Measurements from ENCODE around the gene PHETA1. TPM values are rescaled to one million over a fixed set of nuclear protein-coding genes. Genes with fewer than 3 reads are reported as not detected.

PHETA1 gene
- total RNA-seq, 1 experiment from 2014 or later, result 12.4 TPM

DNA sequence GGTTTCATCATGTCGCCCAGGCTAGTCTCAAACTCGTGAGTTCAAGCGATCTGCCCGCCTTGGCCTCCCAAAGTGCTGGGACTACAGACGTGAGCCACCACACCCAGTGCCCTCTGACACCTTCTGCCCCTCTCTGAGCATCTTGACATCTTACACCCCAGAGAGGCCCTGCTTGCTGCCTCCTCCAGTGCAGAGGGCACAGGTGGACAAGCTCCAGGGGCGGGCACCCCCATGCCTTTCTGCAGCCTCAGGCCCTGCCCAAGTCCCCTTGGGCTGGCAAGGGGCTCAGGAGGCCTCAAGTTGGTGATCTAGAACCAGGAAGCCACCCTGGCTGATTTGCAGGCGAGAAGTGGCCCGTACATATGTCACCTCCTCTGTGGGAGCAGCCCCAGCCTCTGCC is 25.6 kb upstream of the PHETA1 start (continued):
- TF ChIP-seq, protein P1, sequence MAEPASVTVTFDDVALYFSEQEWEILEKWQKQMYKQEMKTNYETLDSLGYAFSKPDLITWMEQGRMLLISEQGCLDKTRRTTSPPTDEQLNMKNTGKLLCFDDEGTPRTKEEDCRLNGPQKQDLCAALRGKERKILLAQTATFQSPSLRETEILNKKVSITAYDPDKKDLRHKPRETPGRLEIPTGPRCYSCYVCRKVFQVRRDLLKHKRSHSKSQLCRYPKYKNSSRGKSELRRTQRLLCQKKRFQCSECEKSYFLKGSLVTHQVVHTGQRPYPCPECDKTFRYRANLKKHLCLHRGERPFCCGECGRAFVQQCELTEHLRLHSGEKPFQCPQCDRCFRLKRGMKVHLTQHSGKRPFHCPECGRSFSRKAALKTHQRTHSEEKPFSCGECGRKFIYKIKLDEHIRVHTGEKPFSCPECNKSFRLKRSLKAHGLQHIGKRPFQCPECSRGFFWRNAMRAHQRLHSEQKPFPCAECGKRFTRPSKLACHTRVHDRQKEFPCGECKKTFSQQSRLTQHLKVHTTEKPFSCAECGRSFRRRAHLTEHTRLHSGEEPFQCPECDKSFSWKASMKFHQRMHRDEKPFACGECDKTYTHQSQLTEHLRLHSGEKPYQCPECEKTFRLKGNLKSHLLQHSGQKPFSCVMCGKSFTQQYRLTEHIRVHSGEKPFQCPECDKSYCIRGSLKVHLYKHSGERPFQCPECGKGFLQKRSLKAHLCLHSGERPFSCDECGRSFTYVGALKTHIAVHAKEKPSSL (CRISPR knock-in tag; conservative IDR thresholded peaks at IDR 0.05), result no peak
- TF ChIP-seq, protein P2, sequence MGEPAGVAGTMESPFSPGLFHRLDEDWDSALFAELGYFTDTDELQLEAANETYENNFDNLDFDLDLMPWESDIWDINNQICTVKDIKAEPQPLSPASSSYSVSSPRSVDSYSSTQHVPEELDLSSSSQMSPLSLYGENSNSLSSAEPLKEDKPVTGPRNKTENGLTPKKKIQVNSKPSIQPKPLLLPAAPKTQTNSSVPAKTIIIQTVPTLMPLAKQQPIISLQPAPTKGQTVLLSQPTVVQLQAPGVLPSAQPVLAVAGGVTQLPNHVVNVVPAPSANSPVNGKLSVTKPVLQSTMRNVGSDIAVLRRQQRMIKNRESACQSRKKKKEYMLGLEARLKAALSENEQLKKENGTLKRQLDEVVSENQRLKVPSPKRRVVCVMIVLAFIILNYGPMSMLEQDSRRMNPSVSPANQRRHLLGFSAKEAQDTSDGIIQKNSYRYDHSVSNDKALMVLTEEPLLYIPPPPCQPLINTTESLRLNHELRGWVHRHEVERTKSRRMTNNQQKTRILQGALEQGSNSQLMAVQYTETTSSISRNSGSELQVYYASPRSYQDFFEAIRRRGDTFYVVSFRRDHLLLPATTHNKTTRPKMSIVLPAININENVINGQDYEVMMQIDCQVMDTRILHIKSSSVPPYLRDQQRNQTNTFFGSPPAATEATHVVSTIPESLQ (CRISPR knock-in tag; IDR thresholded peaks at IDR 0.05), result no peak
- no peak for TF ChIP-seq EMX1 (CRISPR knock-in tag; IDR thresholded peaks at IDR 0.05)
- no peak for TF ChIP-seq HMGA2 (CRISPR knock-in tag; IDR thresholded peaks at IDR 0.05)
- TF ChIP-seq, protein P3, sequence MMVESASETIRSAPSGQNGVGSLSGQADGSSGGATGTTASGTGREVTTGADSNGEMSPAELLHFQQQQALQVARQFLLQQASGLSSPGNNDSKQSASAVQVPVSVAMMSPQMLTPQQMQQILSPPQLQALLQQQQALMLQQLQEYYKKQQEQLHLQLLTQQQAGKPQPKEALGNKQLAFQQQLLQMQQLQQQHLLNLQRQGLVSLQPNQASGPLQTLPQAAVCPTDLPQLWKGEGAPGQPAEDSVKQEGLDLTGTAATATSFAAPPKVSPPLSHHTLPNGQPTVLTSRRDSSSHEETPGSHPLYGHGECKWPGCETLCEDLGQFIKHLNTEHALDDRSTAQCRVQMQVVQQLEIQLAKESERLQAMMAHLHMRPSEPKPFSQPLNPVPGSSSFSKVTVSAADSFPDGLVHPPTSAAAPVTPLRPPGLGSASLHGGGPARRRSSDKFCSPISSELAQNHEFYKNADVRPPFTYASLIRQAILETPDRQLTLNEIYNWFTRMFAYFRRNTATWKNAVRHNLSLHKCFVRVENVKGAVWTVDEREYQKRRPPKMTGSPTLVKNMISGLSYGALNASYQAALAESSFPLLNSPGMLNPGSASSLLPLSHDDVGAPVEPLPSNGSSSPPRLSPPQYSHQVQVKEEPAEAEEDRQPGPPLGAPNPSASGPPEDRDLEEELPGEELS (CRISPR knock-in tag; IDR thresholded peaks at IDR 0.05), result no peak
- no peak for TF ChIP-seq ZNF121 (CRISPR knock-in tag; IDR thresholded peaks at IDR 0.05)
- TF ChIP-seq ZNF416 (CRISPR knock-in tag; IDR thresholded peaks at IDR 0.05), result no peak

DNA sequence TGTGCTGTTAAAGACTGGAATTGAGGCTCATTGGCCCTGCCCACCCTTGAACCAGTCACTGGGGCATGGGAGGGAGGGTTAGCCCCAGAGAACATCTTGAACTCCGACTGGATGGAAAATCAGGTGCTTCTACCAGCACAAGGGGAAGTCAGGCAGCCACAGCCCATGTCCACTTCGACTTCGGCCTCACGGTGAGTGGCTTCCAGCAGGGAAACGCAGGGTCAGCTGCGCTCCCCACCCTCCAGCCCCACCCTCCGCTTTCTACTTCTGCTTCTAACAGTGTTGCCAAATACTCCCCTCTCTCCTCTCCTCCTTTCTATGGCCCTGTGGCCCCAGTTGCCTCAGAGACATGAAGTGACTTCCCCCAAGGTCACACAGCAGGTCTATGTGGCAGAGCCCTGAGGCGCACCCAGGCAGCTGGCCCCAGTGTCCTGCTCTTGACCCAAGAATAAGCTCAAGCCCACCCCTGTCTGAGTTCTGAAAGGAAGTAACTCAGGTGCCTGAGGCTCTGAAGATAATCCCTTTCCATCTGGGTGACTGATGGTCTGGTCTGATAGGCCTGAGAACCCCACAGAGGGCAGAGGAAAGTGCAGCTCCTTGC is 24.9 kb upstream of the PHETA1 start:
- POLR2A ChIA-PET, result no interaction called here
- CTCF ChIA-PET, result interaction anchor here (0.8 to 7.0 kb wide), 5 partner anchors 9 to 89 kb away, joined by 3 to 116 read pairs (median 3); no protein-coding TSS in a partner anchor
- TF ChIP-seq KAT7 (CRISPR knock-in tag; IDR thresholded peaks at IDR 0.05; ENCODE audit: borderline replicate concordance) (no peak), E2F1 (CRISPR knock-in tag; IDR thresholded peaks at IDR 0.05) (no peak)
- TF ChIP-seq, protein P3 (CRISPR knock-in tag; IDR thresholded peaks at IDR 0.05), result no peak
- DNase-seq (ENCODE audit: low spot score) (no peak), ATAC-seq (no peak)
- H3K4me1 Mint-ChIP-seq, result no peaks in the 10 kb centered on the region
- no peak overlapping the region for H3K4me3 Mint-ChIP-seq
- peaks cover 2% of the 10 kb centered on the region; the same call in 1 of the 2 replicates for H3K27me3 Mint-ChIP-seq (ENCODE audit: low read depth)
- H3K27ac Mint-ChIP-seq, result no peak overlapping the region
- no peaks in the 10 kb centered on the region for H3K36me3 Mint-ChIP-seq
- H3K9me3 Mint-ChIP-seq, result no peaks in the 10 kb centered on the region

DNA sequence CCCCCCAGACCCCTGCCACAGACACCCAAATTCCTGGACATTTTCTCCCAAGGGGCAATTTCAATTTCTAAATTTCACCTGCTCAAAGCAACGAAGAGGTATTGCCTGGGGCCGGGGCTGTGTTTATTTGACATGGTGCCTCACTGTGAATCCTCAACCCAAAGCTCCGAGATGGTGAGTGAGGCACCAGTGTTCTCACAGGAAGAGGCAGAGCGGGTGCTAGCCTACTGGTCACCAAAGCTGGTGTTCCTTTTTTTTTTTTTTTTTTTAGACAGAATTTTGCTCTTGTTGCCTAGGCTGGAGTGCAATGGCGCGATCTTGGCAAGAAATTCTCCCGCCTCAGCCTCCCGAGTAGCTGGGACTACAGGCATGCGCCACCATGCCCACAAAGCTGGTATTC is 22.0 kb upstream of the PHETA1 start:
- no peaks in the 10 kb centered on the region for H3K36me3 Mint-ChIP-seq
- ChIA-PET CTCF (interaction anchor here (0.6 to 1.9 kb wide), 4 partner anchors 12 to 295 kb away, joined by 3 to 5 read pairs (median 4); partner anchors contain the start of genes ACAD10 and BRAP), POLR2A (no interaction called here)
- H3K4me1 Mint-ChIP-seq, result no peaks in the 10 kb centered on the region
- DNase-seq (ENCODE audit: low spot score) (no peak), ATAC-seq (no peak)
- H3K27me3 Mint-ChIP-seq (ENCODE audit: low read depth), result peaks cover 2% of the 10 kb centered on the region; the same call in 1 of the 2 replicates
- no peak overlapping the region for H3K4me3 Mint-ChIP-seq
- no peaks in the 10 kb centered on the region for H3K9me3 Mint-ChIP-seq
- no peak overlapping the region for H3K27ac Mint-ChIP-seq
- TF ChIP-seq ZNF281 (CRISPR knock-in tag; IDR thresholded peaks at IDR 0.05) (no peak), ZMAT4 (CRISPR knock-in tag; IDR thresholded peaks at IDR 0.05) (no peak), IRF2 (CRISPR knock-in tag; IDR thresholded peaks at IDR 0.05; ENCODE audit: borderline replicate concordance, low read depth) (no peak), ATF1 (CRISPR knock-in tag; IDR thresholded peaks at IDR 0.05) (no peak), CREM (CRISPR knock-in tag; IDR thresholded peaks at IDR 0.05) (no peak), TEAD4 (CRISPR knock-in tag; IDR thresholded peaks at IDR 0.05) (no peak), MYBL2 (CRISPR knock-in tag; IDR thresholded peaks at IDR 0.05) (no peak)
- TF ChIP-seq, protein P4, sequence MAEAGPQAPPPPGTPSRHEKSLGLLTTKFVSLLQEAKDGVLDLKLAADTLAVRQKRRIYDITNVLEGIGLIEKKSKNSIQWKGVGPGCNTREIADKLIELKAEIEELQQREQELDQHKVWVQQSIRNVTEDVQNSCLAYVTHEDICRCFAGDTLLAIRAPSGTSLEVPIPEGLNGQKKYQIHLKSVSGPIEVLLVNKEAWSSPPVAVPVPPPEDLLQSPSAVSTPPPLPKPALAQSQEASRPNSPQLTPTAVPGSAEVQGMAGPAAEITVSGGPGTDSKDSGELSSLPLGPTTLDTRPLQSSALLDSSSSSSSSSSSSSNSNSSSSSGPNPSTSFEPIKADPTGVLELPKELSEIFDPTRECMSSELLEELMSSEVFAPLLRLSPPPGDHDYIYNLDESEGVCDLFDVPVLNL (CRISPR knock-in tag; IDR thresholded peaks at IDR 0.05; ENCODE audit: borderline replicate concordance, low read depth), result no peak

Data from WTC11 (cell line).